Neural progenitor cell (in vitro differentiated cells): Measurements from ENCODE around the gene UBAP2. TPM values are rescaled to one million over a fixed set of nuclear protein-coding genes. Genes with fewer than 3 reads are reported as not detected.

Experiments
- DNase-seq: peaks from one replicate; pipeline ENCODE4 v3.0.0-alpha.2; 2016; ENCODE audit warnings: low spot score
- H2AFZ ChIP-seq: fragments of 200-600 bp; sonication (generic); replicated peaks from 2 replicates; pipeline ENCODE4 v1.6.1; 2016; ENCODE audit warnings: antibody characterized with exemption
- H3F3A ChIP-seq: fragments of 200-600 bp; sonication (generic); 2 replicates; pipeline ENCODE4 v1.6.1; 2016; ENCODE audit warnings: antibody characterized with exemption, low read depth
- H3K27ac ChIP-seq: fragments of 200-600 bp; sonication (generic); 2 replicates; pipeline ENCODE4 v1.5.1; 2016; ENCODE audit warnings: mild to moderate bottlenecking
- H3K27me3 ChIP-seq: fragments of 200-600 bp; sonication (generic); 2 replicates; pipeline ENCODE4 v1.6.1; 2016; ENCODE audit warnings: mild to moderate bottlenecking, moderate library complexity
- H3K36me3 ChIP-seq: fragments of 200-600 bp; sonication (generic); 2 replicates; pipeline ENCODE4 v1.5.1; 2016
- H3K4me1 ChIP-seq: fragments of 200-600 bp; sonication (generic); 2 replicates; pipeline ENCODE4 v1.6.1; 2016; ENCODE audit warnings: mixed run types
- H3K4me2 ChIP-seq: fragments of 200-600 bp; sonication (generic); 2 replicates; pipeline ENCODE4 v1.6.1; 2016
- H3K4me3 ChIP-seq: fragments of 200-600 bp; sonication (generic); 2 replicates; pipeline ENCODE4 v1.5.1; 2016
- H3K79me2 ChIP-seq: fragments of 200-600 bp; sonication (generic); 2 replicates; pipeline ENCODE4 v1.6.1; 2016; ENCODE audit warnings: low read depth
- H3K9ac ChIP-seq: fragments of 200-600 bp; sonication (generic); 2 replicates; pipeline ENCODE4 v1.6.1; 2016
- H3K9me3 ChIP-seq: fragments of 200-600 bp; sonication (generic); 2 replicates; pipeline ENCODE4 v1.5.1; 2016; ENCODE audit warnings: low read depth
- H4K20me1 ChIP-seq: fragments of 200-600 bp; sonication (generic); 2 replicates; pipeline ENCODE4 v1.6.1; 2016; ENCODE audit warnings: low read depth
- H3K27ac Mint-ChIP-seq: 3 replicates; pipeline ENCODE4 v1.8.0; 2021; ENCODE audit warnings: mixed read lengths
- H3K27me3 Mint-ChIP-seq: 2 replicates; pipeline ENCODE4 v1.8.0; 2022; ENCODE audit warnings: low read depth, mild to moderate bottlenecking, inconsistent platforms, moderate library complexity, mixed read lengths; ENCODE audit not compliant: insufficient read depth
- H3K36me3 Mint-ChIP-seq: 3 replicates; pipeline ENCODE4 v1.8.0; 2021; ENCODE audit warnings: mixed read lengths
- H3K4me1 Mint-ChIP-seq: 3 replicates; pipeline ENCODE4 v1.8.0; 2021; ENCODE audit warnings: mixed read lengths
- H3K4me3 Mint-ChIP-seq: 3 replicates; pipeline ENCODE4 v1.8.0; 2021; ENCODE audit warnings: mild to moderate bottlenecking, moderate library complexity, mixed read lengths
- H3K9me3 Mint-ChIP-seq: 3 replicates; pipeline ENCODE4 v1.8.0; 2020; ENCODE audit warnings: mixed read lengths
- CTCF ChIP-seq: fragments of 200-600 bp; sonication (generic); IDR thresholded peaks from 2 replicates; pipeline ENCODE4 v1.5.1; 2017; ENCODE audit warnings: antibody characterized with exemption, mild to moderate bottlenecking
- EZH2 ChIP-seq: fragments of 200-600 bp; sonication (generic); IDR thresholded peaks from 2 replicates; pipeline ENCODE4 v1.6.1; 2017; ENCODE audit warnings: antibody characterized with exemption, mild to moderate bottlenecking, moderate library complexity
- EZH2phosphoT487 ChIP-seq: fragments of 200-600 bp; sonication (generic); IDR thresholded peaks from 2 replicates; pipeline ENCODE4 v1.6.1; 2017; ENCODE audit warnings: antibody characterized with exemption
- total RNA-seq: library from RNA; depleted of rRNA; stranded (reverse); fragments of >200 nt; gene quantifications from 2 replicates; pipeline ENCODE4 v1.2.3, GENCODE V29; 2015; ENCODE audit warnings: low replicate concordance

UBAP2 gene
- total RNA-seq, 1 donor from 2014 or later = 24.3 TPM

GRCh38 chr9:34016149-34016548, 32.5 kb downstream of the UBAP2 start:
- Histone ChIP-seq H3K9ac (no peak overlapping the region), H3F3A (peaks cover 4% of the 10 kb centered on the region), H3K4me3 (no peak overlapping the region), H3K27me3 (no peaks in the 10 kb centered on the region), H2AFZ (no peak overlapping the region), H3K79me2 (peaks cover 82% of the 10 kb centered on the region), H3K4me2 (no peak overlapping the region), H3K27ac (no peak overlapping the region), H3K9me3 (no peaks in the 10 kb centered on the region), H3K36me3 (no peaks in the 10 kb centered on the region), H4K20me1 (peaks cover 9% of the 10 kb centered on the region), H3K4me1 (no peaks in the 10 kb centered on the region)
- no peak for DNase-seq
- Mint-ChIP-seq H3K9me3 (no peaks in the 10 kb centered on the region), H3K4me1 (peaks cover 8% of the 10 kb centered on the region), H3K27me3 (no peaks in the 10 kb centered on the region), H3K27ac (no peak overlapping the region), H3K36me3 (peaks cover 6% of the 10 kb centered on the region), H3K4me3 (no peak overlapping the region)
- TF ChIP-seq EZH2 (no peak), EZH2phosphoT487 (no peak), CTCF (no peak)

GRCh38 chr9:34010979-34011378, 37.7 kb downstream of the UBAP2 start:
- Histone ChIP-seq H3K27ac (no peak overlapping the region), H2AFZ (no peak overlapping the region), H3K4me3 (no peak overlapping the region), H3F3A (peaks cover 4% of the 10 kb centered on the region), H3K79me2 (peaks cover 39% of the 10 kb centered on the region), H3K9me3 (no peaks in the 10 kb centered on the region), H3K36me3 (no peaks in the 10 kb centered on the region), H4K20me1 (no peaks in the 10 kb centered on the region), H3K4me1 (no peaks in the 10 kb centered on the region), H3K9ac (no peak overlapping the region), H3K4me2 (no peak overlapping the region), H3K27me3 (no peaks in the 10 kb centered on the region)
- Mint-ChIP-seq H3K36me3 (peaks cover 9% of the 10 kb centered on the region), H3K4me3 (no peak overlapping the region), H3K27ac (no peak overlapping the region), H3K9me3 (no peaks in the 10 kb centered on the region), H3K27me3 (peaks cover 2% of the 10 kb centered on the region), H3K4me1 (no peaks in the 10 kb centered on the region)
- no peak for TF ChIP-seq EZH2
- TF ChIP-seq EZH2phosphoT487 = no peak
- TF ChIP-seq CTCF = peak; percentile 17
- DNase-seq = no peak

- Histone ChIP-seq H3K27ac (no peak overlapping the region), H3K27me3 (no peaks in the 10 kb centered on the region), H3K4me1 (no peaks in the 10 kb centered on the region), H3K4me3 (no peak overlapping the region), H2AFZ (no peak overlapping the region), H3K36me3 (no peaks in the 10 kb centered on the region), H3K9ac (no peak overlapping the region), H3K9me3 (no peaks in the 10 kb centered on the region), H3K79me2 (peaks cover 6% of the 10 kb centered on the region), H4K20me1 (no peaks in the 10 kb centered on the region), H3F3A (peaks cover 8% of the 10 kb centered on the region), H3K4me2 (no peak overlapping the region)
- H3K27me3 Mint-ChIP-seq = no peaks in the 10 kb centered on the region
- no peak overlapping the region for H3K4me3 Mint-ChIP-seq
- peaks cover 6% of the 10 kb centered on the region for H3K36me3 Mint-ChIP-seq
- DNase-seq = no peak
- no peak overlapping the region for H3K27ac Mint-ChIP-seq
- TF ChIP-seq EZH2phosphoT487 (no peak), CTCF (no peak), EZH2 (no peak)
- H3K9me3 Mint-ChIP-seq = no peaks in the 10 kb centered on the region
- H3K4me1 Mint-ChIP-seq = no peaks in the 10 kb centered on the region
Observed at GRCh38 chr9:34001951-34002350, 46.7 kb downstream of the UBAP2 start.

GRCh38 chr9:34001298-34001697, 47.4 kb downstream of the UBAP2 start:
- no peak for TF ChIP-seq EZH2phosphoT487
- no peak for TF ChIP-seq EZH2
- no peak for TF ChIP-seq CTCF
- no peaks in the 10 kb centered on the region for H4K20me1 ChIP-seq
- H3K9me3 Mint-ChIP-seq = no peaks in the 10 kb centered on the region
- H3K27me3 ChIP-seq = no peaks in the 10 kb centered on the region
- no peaks in the 10 kb centered on the region for H3K9me3 ChIP-seq
- no peak overlapping the region for H3K4me3 ChIP-seq
- H3K79me2 ChIP-seq = peaks cover 6% of the 10 kb centered on the region
- peaks cover 10% of the 10 kb centered on the region for H3F3A ChIP-seq
- H3K36me3 ChIP-seq = no peaks in the 10 kb centered on the region
- no peak for DNase-seq
- H3K4me1 ChIP-seq = no peaks in the 10 kb centered on the region
- H3K27ac Mint-ChIP-seq = no peak overlapping the region
- peaks cover 9% of the 10 kb centered on the region for H3K36me3 Mint-ChIP-seq
- H2AFZ ChIP-seq = no peak overlapping the region
- no peak overlapping the region for H3K9ac ChIP-seq
- no peak overlapping the region for H3K27ac ChIP-seq
- H3K27me3 Mint-ChIP-seq = no peaks in the 10 kb centered on the region
- no peak overlapping the region for H3K4me2 ChIP-seq
- no peak overlapping the region for H3K4me3 Mint-ChIP-seq
- H3K4me1 Mint-ChIP-seq = no peaks in the 10 kb centered on the region
